ENCODE measurements around the gene PDE1C.

PDE1C gene

DNA sequence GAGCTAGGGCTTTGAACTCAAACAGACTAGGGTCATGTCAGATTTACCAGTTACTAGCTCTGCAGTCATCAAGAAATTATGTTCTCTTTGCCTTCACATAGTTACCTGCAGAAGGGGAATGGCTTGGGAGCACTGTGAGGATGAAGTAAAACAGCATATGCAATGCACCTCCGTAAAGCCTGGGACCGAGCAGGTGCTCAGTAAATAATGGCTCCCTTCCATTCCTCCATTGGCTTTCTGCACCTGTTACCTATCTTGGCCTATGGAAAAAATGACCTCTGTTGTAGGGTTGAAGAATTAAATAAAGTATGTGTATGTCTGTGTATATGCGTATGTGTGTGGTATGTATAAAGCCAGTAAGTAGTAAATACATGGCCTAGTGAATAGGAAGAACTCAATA, 78.8 kb downstream of the PDE1C start:
- DNase-seq (ENCODE audit: low spot score), result no peak

DNA sequence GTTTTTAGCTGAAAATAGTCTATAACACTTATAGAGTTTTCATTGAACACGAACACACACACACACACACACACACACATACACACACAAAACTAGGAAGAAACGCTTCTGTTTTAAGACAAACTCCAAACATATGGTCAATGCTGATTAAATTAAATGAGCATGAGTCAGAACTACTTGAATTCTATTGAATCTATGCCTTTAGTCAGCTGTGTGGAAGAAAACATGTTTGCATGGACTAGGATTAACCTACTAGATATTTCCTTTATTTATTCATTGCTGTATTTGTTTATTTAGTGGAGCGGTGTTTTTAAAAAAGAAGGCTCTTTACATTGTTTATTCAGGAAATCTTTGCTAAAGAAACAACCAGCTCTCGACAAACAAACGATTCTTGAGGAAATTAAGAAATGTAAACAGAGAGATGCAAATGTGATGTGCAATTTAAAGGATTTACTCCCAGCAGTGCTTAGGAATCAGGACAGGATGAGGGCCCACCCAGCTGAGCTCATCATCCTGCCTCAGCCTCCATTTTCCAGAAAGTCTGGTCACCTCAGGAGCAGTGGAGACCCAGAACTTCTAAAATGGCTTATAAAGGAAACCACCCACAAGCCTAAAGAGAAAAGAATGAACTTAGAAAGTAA, 83.2 kb downstream of the PDE1C start:
- DNase-seq (ENCODE audit: low spot score), result no peak

DNA sequence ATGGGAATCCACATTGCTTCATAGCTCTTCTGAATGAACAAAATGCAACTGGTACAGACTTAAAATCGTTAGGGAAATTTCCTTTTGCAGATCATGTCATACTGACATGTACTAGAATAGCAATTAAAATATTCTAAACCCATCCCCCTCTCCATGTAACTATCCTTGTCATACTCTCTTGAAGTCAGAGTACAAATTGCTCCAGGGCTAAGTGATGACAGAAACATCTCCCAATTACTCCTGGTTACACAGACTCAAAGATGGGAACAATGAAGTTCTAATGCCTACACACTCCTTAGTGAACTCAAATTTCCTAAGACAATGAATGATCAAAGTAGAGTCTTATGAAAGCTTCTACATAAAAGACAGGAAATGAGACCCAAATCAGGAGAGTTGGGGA, 87.2 kb downstream of the PDE1C start:
- no peak for DNase-seq (ENCODE audit: low spot score)

DNA sequence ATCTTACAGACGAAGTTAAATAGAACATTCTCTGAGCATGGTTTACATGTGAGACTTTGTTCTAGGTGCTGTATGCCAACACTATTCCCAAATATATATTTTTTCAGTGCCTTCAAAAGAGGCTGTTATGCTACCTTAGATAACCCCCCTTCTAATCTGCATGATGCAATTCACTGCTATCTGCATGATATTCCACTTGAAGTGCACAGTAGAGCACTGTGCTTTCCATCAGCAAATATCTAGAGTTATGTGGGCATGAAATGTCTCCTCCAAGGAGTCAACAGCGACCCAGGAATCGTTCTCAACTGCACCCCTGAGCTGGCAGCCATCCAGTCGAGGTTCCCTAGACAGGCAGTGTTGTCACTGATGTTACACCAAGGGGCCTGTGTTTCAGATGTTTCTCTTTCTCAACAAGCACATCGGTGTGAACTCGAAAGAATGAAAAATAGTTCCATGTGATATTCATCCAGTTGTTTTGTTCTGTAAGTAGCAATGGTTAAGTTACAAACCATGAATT, 88.3 kb downstream of the PDE1C start:
- DNase-seq (ENCODE audit: low spot score), result no peak

DNA sequence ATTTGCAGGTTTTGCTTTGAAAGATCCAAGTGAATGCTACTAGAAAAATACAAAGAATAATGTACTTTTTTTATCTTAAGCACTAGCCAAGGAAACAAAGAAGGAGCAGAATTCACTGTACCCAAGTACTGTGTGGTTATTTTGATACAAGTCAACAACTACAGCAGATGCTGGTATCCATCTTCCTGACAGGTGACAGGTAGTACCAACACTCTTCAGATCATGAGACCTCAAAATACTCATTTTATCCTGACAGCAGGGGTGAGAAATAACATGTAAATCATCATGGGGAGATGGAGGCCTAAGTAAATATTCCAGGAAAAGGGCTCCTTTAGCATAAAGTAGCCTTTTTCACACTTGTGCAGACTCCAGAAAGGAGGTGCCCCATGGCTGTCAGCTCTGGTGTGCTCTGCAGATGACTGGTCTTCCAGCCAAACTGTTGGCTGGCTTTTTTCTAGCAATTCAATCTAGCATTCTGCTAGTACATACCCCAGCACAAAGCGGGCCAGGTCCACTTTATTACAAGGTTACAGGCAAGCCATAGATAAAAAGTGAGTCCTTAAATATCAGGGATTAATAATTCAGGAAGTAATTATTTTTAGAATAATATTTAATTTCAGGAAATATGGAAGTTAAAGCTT, 90.4 kb downstream of the PDE1C start:
- no peak for DNase-seq (ENCODE audit: low spot score)

DNA sequence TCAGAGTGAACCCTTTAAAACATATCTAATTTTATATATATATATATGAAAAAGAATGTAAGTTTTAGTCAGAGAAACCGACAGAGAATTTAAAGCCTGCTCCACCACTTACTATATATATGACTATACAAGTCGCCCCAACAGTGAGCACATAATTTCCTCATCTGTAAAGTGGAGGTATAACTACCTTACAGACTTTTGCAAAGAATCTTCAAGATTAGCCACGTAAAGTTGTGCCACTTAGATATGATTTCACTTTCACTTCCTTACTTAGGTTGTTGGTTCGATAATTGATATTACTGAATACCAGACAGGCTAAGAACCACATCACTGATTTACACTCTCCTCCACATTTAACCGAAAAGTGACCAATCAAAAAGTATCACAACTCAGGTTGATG, 94.7 kb downstream of the PDE1C start:
- DNase-seq (ENCODE audit: low spot score), result no peak

DNA sequence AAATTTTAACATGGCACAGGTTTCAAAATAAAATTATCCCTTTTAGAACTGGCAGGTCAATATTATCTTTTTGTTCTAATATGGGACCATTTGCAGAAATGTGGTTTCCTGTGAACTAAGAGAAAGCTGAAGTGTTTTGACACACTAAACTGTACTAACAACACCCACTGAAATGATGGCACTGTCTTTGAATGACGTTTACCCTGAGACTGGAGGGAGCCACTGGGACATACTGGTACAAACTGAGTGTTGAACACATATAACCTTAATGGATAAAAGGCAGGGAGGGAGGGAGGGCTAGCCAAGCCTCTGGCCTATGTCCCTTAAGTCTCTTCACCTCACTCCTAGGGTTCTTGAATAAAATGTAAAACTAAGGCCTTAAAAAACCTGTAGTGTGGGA, 95.9 kb downstream of the PDE1C start:
- DNase-seq (ENCODE audit: low spot score), result no peak

DNA sequence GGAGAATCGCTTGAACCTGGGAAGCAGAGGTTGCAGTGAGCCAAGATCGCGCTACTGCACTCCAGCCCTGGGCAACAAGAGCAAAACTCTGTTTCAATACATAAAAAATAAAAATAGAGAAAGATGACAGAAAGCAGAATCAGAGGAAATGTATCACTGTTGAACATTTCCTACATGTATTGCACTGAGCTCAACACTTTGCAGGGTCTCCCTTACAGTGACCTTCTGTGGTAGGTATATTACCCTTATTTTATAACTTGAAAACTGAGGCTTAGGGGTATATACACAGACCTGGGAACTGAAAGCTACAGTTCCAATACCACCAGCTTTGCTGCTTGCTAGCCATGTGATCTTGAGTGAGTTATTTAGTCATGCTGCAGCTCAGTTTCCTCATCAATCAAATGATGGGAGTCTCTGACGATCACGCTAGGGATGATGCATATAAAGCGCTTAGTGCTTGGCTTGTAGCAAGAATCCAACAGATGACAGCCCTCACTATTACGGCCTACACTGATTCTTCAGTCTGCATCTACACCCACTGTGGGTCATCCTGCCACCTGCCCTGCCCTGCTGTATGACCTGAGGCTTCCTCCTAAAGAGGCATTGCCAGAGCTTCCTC, 99.0 kb downstream of the PDE1C start:
- no peak for DNase-seq (ENCODE audit: low spot score)

DNA sequence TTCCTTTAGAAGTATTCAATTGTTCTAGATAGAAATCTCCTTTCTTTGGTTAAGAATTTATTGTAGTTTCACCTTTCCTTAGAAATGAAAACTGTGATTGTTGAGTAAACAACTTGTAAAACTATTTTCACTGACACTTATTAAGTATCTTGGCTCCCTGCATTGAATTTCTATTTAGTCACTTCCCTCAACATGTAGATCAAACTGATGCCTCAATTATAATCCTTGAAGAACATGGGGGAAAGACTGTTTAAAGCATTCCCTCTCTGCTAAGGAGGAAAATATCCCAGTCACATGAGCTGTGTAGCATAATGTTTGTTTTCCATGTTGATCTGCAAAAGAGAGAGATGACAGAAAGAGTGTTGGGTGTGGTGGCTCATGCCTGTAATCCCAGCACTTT, 99.7 kb downstream of the PDE1C start:
- DNase-seq (ENCODE audit: low spot score), result no peak

DNA sequence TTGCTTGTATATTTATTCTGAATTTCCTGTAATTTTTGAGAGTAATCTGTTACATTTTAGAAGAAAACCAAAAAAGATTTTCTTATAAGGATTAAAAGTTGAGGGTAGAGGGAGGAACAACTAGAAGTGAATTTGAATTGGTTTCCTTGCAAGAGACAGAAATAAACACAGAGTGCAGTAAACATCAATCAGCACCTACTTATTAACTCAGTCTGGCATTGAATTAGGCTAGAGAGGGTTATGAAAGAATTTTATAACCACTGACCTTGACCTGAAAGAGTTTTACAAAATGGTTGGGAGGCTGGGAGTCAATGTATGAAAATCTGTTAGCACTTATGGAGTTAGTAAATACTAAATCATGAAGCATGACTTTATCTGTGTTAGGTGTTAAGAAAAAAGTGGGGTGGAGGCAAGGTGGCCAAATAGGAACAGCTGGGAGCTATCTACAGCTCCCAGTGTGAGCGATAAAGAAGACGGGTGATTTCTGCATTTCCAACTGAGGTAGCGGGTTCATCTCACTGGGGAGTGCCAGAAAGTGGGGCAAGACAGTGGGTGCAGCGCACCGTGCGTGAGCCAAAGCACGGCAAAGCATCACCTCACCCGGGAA, 106.5 kb downstream of the PDE1C start:
- no peak for DNase-seq (ENCODE audit: low spot score)

DNA sequence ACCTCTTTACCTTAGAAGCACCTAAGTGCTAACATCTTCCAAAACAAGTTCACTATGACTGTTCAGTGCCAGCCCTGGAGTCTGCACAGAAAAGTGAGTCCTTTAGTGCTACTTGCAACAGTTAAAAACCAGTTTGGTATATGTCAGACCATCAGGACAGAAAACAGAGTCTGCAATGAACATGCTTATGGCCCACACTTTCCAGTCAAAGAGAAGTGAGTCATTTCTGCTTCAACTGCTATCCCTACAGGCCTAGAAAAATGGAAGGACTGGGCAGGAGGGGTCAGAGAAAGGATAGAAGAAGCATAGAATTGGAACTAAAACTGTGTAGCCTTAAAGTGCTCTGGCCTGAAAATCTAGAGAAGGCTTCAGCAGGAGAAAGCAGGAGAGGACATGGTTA, 108.0 kb downstream of the PDE1C start:
- DNase-seq (ENCODE audit: low spot score), result no peak

DNA sequence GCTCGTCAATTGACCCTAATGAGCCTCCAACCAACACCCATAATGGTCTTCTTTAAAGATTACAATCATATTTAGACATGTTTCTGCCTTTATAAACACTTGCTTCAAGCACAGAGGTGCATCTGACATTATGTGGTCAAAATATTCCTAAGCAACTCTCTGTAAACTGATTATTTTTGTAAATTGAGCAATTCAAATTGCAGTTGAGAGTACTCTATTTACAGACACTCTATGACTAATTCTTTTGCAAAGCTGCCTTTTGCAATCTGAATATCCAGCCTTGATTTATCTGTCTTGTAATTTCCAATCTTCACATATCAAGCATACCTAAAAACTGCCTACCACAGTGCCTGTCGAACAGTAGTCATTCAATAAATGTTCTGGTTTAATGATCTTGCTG, 112.0 kb downstream of the PDE1C start:
- no peak for DNase-seq (ENCODE audit: low spot score)

DNA sequence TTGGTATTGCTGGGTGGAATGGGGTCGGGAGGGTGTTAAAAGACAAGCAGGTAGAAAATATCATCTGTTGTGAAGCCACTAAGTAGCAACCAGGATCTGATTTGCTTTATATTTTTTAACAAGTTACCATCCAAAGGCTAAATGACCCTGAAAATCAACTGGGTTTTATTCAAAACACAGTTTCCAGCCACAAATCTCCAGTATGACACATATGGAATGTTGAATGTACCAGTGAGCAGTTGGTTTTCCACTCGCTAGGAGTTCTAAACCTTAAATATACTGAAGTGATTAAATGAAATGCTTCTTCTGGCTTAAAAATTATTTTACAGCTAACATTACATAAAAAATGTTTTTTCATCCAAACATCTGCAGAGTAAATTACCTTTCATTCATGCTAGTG, 112.5 kb downstream of the PDE1C start:
- no peak for DNase-seq (ENCODE audit: low spot score)

DNA sequence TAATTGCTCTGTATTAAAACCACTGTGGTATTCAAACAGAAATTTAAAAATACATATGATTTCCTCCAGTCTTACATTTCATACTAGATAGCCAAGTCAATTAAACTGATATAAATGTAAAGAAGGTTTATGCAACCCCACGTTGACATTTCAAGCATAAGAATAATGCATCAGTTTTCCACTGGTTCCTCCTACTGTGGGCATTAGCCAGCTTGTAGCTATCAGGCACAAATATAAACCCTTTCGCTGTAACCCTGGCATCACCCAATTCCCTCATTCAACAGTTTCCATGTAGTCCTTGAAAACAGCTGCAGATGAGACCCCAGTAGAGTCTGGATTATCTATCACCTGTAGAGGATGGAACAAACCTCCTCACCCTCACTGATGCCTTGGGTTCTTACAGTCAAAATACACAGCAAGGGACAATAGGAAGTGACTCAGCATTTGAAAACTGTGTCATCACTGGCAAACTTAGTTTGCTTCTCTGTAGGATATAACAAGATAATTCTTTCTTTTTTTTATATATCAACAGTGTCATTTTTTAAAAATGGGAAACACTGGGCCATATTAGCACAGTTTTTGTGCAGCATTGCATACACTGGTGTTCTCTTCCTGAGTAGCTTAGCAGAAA, 113.0 kb downstream of the PDE1C start:
- no peak for DNase-seq (ENCODE audit: low spot score)

DNA sequence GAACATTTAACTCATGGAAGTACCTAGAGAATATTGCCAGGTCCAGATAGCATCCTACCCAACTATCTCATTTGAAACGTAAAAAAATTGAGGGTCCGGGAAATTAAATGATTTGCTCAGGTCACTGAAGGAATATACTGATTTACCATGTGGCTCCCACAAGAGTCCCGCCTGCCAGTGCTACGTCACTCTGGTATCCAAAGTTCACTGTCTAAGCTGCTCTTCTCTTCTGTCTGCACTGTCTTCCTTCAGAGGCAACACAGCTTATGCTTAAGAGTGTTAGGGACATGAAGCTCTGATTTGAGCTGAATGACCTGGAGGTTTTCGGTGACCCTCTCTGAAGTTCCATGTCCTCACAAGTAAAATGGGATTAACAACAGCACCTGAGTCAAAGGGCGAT, 114.6 kb downstream of the PDE1C start:
- DNase-seq (ENCODE audit: low spot score), result no peak

DNA sequence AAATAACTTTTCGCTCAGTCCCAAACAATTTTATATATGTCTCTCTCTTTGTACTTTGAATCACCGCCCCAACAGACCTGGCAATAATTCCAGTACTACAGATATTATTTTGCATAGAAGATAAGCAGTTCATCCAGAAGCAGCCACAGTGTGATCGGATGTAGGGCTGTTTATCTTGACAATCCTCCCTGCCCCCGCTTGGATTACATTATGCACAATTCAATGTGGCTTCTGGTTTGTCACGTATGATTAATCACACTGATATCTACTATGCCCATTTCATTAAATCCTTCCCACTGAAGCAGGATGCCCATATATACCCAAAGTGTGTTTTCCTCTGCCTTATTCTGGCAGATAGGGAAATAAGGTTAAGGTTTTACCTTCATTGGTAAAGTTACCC, 115.2 kb downstream of the PDE1C start:
- no peak for DNase-seq (ENCODE audit: low spot score)

DNA sequence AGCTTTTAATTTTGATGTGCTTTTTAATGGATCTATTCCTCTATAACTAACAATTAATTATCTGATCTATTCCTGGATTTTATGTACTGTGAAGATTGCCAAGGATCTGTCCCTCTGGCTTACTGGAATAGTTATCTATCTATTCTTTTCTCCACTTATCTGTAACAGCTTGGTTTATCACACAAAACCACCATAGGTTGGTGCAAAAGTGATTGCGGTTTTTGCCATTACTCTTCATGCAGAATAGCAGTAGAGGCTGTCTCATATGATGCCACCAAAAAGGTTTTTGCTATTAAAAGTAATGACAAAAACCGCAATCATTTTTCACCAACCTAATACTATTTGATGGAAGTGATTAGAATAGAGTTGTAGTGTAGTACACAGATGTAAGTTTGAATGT, 115.7 kb downstream of the PDE1C start:
- DNase-seq (ENCODE audit: low spot score), result no peak

DNA sequence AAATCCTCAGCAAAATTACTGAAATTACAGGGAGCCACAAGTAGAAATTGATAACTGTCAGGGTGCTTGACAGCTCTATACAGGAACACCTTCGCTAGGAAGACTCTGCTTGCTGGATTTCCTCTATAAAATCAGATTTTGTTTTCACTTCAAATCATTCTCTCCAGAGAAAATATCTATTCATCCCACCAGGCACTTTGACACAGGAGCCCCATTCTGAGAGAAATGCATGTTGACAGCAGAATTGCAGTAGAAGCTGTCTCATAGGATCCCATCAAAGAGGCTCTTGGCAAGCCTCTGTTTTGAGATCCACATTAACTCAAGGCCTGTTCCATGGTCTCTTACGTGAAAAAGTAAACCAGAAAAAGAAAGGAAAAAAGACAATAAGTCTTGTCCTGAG, 116.8 kb downstream of the PDE1C start:
- no peak for DNase-seq (ENCODE audit: low spot score)

DNA sequence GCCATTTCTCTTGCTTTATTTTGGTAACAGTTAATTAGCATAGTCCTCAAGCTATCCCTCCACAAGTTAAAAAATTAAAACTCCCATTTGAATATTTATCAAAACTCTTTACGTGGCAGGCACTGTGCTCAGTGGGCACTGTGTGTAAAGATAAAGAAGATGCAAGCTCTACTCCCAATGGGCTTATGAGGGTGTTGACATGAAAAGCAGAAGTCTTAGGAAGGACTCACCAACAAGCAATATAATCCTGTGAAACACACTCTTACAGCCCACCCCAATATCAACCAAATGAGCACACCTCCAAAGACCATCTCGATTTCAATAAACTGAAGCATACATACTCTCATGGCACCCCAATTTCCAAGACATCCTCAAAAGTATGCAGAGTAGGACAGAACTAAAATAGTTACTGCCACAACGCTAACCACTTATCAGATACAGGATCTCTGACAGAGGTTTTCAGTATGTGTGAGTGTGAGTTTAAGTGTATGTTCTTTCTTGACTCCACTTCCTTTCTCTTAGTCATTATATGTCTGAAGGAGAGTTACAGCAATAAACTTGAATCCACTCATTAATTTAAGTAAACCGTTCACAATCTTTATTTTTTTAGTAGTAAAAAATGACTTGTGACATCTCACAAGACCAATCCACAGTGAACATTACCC, 120.0 kb downstream of the PDE1C start:
- DNase-seq (ENCODE audit: low spot score), result no peak

DNA sequence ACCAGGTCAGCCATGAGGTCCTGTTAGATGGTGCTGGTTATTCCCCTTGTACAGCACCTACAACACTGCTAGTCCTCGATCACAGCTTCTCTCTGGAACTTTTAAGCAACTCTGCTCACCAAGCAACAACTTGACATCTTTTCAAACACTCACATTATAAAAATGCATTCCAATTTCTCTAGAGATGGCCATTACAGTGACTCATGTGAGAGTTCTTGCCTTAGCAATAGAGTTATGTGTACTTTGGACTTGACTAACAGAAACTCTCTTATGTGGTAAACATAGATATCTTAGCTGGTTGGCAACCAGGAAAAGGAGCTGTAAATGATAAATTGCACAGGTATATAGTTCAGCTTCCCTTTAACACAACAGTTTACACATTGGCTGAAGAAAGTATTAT, 122.2 kb downstream of the PDE1C start:
- DNase-seq (ENCODE audit: low spot score), result no peak

DNA sequence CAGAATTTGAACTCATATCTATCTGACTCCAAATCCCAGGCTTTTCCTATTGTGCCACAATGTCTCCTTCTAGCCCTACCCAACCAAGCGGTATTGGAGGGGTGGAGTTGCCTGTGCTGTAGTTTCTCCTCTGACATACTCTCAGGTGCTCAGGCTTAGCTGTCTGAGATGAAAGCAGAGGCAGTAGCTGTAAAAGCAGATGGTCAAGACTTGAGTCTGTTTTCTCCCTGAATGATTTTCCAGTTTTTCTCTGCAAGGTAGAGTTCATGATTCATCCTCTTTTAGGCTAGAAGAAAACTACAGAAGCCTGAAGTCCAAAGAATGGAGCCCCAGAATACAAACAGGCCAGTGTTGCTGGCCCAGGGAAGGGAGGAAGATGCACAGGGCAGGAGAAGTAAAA, 130.0 kb downstream of the PDE1C start:
- no peak for DNase-seq (ENCODE audit: low spot score)

DNA sequence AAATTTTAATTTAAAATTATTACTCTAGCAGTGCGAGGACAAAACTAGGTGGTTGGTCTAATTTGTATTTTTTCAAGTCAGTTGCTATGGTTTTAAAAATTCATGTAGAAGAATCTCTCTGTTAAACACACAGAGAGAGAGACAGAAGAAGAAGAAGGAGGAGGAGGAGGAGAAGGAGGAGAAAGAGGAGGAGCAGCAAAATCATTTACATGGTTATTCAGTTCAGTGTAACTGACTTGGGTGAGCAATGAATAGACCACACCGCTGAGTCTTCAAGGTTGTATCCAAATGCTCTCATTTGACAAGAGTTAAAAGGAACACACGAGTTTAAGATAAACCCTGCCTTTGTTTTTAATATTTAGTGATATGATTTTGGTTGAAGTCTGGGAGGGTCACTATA, 131.1 kb downstream of the PDE1C start:
- no peak for DNase-seq (ENCODE audit: low spot score)

All from CD4-positive, alpha-beta T cell treated with Interleukin-6 at 100 ng/mL for 8 hours (primary cell).